Thyroid gland (tissue), 4 donors: ENCODE results near the gene HOXA3. TPM values are rescaled to one million over a fixed set of nuclear protein-coding genes. Genes with fewer than 3 reads are reported as not detected.

ENCODE experiments used
- DNase-seq, 2 donors: peaks; one replicate each; pipeline ENCODE4 v3.0.0-alpha.2; 2019
- H3K27ac ChIP-seq, 3 donors: fragments of 200-600 bp; sonication (generic); 1 replicate in 2 of 3; 2 replicates in 1 of 3; pipeline ENCODE4 v1.5.1; 2016 to 2019; ENCODE audit warnings: mild to moderate bottlenecking in 1 of 3, moderate library complexity in 1 of 3
- H3K27me3 ChIP-seq: fragments of 200-600 bp; sonication (generic); one replicate; pipeline ENCODE4 v1.5.1; 2019
- H3K36me3 ChIP-seq, 2 donors: fragments of 200-600 bp; sonication (generic); one replicate each; pipeline ENCODE4 v1.5.1; 2016 to 2019
- H3K4me1 ChIP-seq, 2 donors: fragments of 200-600 bp; sonication (generic); one replicate each; pipeline ENCODE4 v1.5.1; 2017 to 2019
- H3K4me3 ChIP-seq, 3 donors: fragments of 200-600 bp; sonication (generic); replicated peaks in 1 of 3; 1 replicate in 2 of 3; 2 replicates in 1 of 3; pipeline ENCODE4 v1.5.1; 2016; ENCODE audit warnings: mild to moderate bottlenecking in 1 of 3
- H3K9me3 ChIP-seq: fragments of 200-600 bp; sonication (generic); one replicate; pipeline ENCODE4 v1.5.1; 2017
- CTCF ChIP-seq, 6 experiments: fragments of 200-600 bp in 3 of 6; fragments of 450-650 bp in 3 of 6; sonication (generic) in 3 of 6; IDR thresholded peaks; one replicate each; pipeline ENCODE4 v1.5.1; 2016 to 2019; ENCODE audit warnings: antibody characterized with exemption in 6 of 6, mild to moderate bottlenecking in 2 of 6, inconsistent platforms in 1 of 6, moderate library complexity in 1 of 6
- POLR2A ChIP-seq, 2 donors: fragments of 450-650 bp; IDR thresholded peaks; one replicate each; pipeline ENCODE4 v1.6.1; 2017; ENCODE audit warnings: antibody characterized with exemption in 2 of 2, mild to moderate bottlenecking in 2 of 2, moderate library complexity in 1 of 2
- WGBS, 2 donors: methylation state at CpG; one replicate each; pipeline ENCODE4 v1.1.5; 2017; 5-methylcytosine and 5-hydroxymethylcytosine counted together
- intact Hi-C: fragments of 100-400 bp; cut with DNase I; formaldehyde crosslinking; loops from one replicate; pipeline ENCODE4 v1.15.1; 2023
- total RNA-seq, 4 donors: library from RNA; depleted of rRNA; stranded (reverse); fragments of >200 nt; gene quantifications; one replicate each; pipeline ENCODE4 v1.2.3, GENCODE V29; 2016

Gene HOXA3
- total RNA-seq, 4 donors from 2014 or later: 0.94 to 6.1 (median 1.9) TPM

- Histone ChIP-seq H3K36me3 (no peaks in the 10 kb centered on the region), H3K27ac (no peak overlapping the region), H3K4me1 (peaks cover 11 to 18% of the 10 kb centered on the region in 2 donors), H3K27me3 (peaks cover 25% of the 10 kb centered on the region), H3K9me3 (no peaks in the 10 kb centered on the region), H3K4me3 (no peak overlapping the region)
- TF ChIP-seq CTCF (IDR thresholded peaks at IDR 0.05): no peak
- no peak for TF ChIP-seq POLR2A (IDR thresholded peaks at IDR 0.05)
- DNase-seq: no peak
- 23 to 37% methylated on average over 23 to 29 of the region's 29 CpGs for WGBS, 2 donors
- intact Hi-C loops: no loop called here
Measured at GRCh38 chr7:27094304-27095049, 57.9 kb downstream of the HOXA3 start.

- TF ChIP-seq CTCF (IDR thresholded peaks at IDR 0.05): no peak
- no peak for TF ChIP-seq POLR2A (IDR thresholded peaks at IDR 0.05)
- H3K27ac ChIP-seq: no peak overlapping the region
- no peaks in the 10 kb centered on the region for H3K36me3 ChIP-seq
- intact Hi-C loops: no loop called here
- peaks cover 23% of the 10 kb centered on the region for H3K27me3 ChIP-seq
- H3K4me3 ChIP-seq: no peak overlapping the region
- WGBS, 2 donors: 39 to 51% methylated on average over 6 of the region's 6 CpGs
- no peak for DNase-seq
- no peaks in the 10 kb centered on the region for H3K9me3 ChIP-seq
- peaks cover 11 to 18% of the 10 kb centered on the region in 2 donors for H3K4me1 ChIP-seq
Measured at GRCh38 chr7:27093184-27093895, 59.0 kb downstream of the HOXA3 start.

GRCh38 chr7:27092819-27093110 is 59.6 kb downstream of the HOXA3 start:
- Histone ChIP-seq H3K27ac (no peak overlapping the region), H3K4me3 (no peak overlapping the region), H3K27me3 (peaks cover 24% of the 10 kb centered on the region), H3K4me1 (peaks cover 11 to 18% of the 10 kb centered on the region in 2 donors), H3K9me3 (no peaks in the 10 kb centered on the region), H3K36me3 (no peaks in the 10 kb centered on the region)
- DNase-seq: no peak
- TF ChIP-seq CTCF (IDR thresholded peaks at IDR 0.05): no peak
- TF ChIP-seq POLR2A (IDR thresholded peaks at IDR 0.05): no peak
- intact Hi-C loops: no loop called here
- WGBS, 2 donors: 41 to 54% methylated on average over 1 of the region's 1 CpG

- H3K27me3 ChIP-seq: peaks cover 22% of the 10 kb centered on the region
- intact Hi-C loops: no loop called here
- no peak overlapping the region for H3K27ac ChIP-seq
- DNase-seq: no peak
- no peak overlapping the region for H3K4me3 ChIP-seq
- WGBS, 2 donors: 33 to 41% methylated on average over 9 of the region's 9 CpGs
- H3K4me1 ChIP-seq: peaks cover 11 to 17% of the 10 kb centered on the region in 2 donors
- H3K9me3 ChIP-seq: no peaks in the 10 kb centered on the region
- H3K36me3 ChIP-seq: no peaks in the 10 kb centered on the region
- no peak for TF ChIP-seq CTCF (IDR thresholded peaks at IDR 0.05)
- TF ChIP-seq POLR2A (IDR thresholded peaks at IDR 0.05): no peak
Measured at GRCh38 chr7:27091941-27092818, 60.2 kb downstream of the HOXA3 start.
